ENCODE measurements around the gene NAV2.

Gene NAV2

DNA sequence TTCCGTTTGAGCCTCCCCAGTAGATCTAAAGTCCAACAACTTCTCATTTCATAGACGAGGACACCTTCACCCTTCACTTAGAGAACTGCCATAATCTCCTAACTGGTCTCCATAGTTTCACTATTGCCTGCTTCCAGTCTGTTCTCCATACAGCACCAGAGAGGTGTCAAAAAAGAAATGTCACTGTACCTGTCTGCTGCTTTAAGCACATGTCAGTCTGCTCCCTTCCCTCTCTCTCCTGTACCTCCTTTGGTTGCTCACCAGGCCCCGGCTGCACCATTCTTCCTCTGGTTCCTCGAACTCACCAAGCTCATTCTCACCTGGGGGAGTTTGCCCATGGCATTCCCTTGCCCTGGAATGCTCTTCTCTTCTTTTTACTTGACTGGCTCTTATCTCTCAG lies 75.8 kb downstream of the NAV2 start:
- DNase-seq: no peak

- no peak for DNase-seq
These were observed 76.6 kb downstream of the NAV2 start for GRCh38 chr11:19789245-19789644.

GRCh38 chr11:19789835-19790710 lies 77.4 kb downstream of the NAV2 start:
- DNase-seq: peak; percentile 82

DNA sequence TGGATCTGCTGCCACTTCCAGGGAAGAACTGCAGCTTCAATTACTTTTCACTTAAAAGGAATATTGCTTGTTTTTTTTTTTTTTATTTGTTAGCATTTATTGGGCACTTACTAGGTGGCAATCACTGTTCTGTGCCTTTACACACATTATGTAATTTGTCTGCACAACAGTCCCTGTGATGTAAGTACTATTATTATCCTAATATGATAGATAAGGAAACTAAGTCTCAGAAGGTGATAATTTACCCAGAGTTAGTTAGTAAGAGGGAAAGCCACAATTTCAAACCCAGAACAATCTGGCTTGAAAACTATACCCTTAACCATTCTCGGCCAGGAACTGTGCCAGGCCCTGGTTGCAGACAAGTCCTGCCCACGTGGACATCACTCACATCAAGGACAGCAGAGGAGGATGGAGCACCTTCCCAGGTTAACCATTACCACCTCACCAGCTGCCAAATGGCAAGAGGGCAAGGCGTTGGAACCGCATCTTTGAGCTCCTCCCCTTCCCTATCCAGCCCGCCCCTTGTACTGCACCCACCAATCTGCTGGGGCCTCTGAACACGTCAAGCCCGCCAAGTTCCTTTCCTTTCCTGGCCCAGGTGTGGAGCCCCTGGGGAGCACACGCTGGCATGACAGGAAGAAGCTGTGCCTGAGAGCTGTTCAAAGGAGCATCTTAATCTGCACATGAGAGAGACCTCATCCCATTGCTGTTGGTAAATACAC lies 78.4 kb downstream of the NAV2 start:
- DNase-seq: no peak

DNA sequence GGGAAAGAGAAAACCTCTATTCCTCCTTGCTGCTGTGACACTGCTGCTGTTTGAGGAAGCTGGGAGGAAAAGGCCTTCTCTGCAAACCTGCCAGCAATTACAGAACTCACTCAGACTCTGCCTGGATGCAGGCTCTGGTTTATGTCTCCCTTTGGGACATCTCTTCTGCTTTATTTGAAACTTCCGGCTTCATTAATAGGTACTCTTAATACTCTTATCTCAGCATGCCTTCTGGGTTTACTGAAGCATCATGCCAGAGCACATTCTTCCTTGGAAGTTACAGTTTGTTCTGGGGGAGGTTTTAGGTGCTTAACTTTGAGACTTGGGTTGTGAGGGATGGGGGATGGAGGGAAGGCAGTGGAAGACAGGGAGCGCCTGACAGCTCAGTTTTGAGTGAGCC lies 79.9 kb downstream of the NAV2 start:
- peak; percentile 22 for DNase-seq

- no peak for DNase-seq
These were observed 80.7 kb downstream of the NAV2 start for GRCh38 chr11:19793326-19793725.

DNA sequence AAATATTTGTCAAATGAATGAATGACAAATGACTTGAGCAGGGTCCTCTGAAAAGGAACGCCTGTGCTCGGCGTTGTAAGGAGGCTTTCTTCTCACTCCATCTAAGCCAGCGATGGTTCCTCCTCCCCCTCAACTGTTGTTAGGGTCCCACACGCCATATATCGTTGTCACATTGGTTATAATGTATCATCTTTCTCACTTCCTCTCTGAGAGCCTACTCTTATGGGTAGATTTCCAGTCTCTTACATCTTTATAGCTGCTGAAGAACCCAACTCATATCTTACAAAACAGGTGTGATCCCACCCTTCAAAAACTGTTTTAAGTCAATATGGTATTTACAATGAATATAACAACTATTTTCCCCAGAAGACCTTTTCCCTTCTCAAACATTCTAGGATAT lies 81.5 kb downstream of the NAV2 start:
- DNase-seq: no peak

GRCh38 chr11:19795082-19795481 lies 82.4 kb downstream of the NAV2 start:
- DNase-seq: no peak

DNA sequence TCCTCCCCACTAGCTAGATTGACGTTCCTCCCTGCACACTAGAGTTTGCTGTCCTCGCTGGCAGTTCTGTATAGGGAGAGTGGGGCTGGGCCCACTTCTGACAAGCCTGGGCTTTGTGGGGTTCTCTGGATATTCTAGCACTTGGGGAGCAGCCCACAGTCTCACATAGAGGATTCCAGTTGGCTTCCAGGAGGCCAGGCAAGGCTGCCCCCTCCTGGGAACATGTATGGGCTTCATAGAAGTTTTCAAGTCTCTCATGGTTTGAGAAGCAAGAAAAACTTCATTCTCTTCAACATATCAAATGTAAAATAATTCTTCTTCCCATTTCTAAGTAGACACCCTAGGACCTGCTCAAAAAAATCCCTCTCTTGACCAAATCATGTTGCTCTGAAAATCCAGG lies 87.5 kb downstream of the NAV2 start:
- DNase-seq: no peak

- no peak for DNase-seq
These were observed 88.3 kb downstream of the NAV2 start for GRCh38 chr11:19800714-19801519.

DNA sequence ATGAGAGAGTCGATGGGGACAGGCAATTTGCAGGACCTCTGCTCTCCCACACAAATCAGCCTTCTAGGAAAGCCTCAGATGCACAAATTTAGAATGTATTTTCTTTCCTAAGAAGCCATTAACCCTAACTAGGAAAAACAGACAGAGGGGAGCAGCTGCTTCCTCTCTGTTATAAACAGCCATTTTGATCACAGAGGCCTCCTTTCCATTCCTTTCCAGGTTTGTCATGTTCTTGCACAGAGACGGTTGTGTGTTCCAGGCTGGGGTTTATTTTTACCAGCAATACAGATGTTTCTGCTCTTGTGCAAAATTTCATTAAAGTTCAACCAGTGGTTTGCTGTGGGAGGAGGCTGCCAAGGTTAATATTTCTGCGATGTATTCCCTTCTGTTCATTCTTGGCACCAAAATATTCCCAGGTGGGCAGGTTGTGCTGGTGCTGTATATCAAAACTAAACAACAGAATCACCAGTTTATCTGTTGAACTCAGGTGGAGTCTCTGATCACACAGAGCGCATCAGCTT lies 90.2 kb downstream of the NAV2 start:
- no peak for DNase-seq

DNA sequence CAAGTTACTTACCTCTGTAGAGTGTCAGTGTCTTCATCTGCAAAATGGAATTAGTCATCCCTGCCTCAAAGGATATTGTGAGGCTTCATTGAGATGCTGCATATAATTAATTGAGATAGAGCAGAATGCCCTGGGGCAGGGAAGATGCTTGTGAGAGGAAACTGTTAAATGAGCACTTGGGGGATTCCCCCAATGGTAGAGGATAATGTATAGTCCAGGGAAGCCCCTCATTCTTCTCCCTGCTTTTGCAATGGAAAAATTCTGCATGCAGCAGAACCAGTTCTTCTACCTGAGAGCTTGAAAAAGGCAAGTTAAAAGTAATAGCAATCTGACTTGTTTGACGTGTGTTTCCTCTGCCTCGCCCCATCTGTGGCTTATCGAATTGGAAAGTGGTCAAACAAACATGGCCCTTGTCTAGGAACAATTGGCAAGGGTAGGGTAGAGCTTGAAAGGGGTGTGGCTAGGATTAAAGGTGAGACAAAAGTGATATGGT lies 90.9 kb downstream of the NAV2 start:
- no peak for DNase-seq

DNA sequence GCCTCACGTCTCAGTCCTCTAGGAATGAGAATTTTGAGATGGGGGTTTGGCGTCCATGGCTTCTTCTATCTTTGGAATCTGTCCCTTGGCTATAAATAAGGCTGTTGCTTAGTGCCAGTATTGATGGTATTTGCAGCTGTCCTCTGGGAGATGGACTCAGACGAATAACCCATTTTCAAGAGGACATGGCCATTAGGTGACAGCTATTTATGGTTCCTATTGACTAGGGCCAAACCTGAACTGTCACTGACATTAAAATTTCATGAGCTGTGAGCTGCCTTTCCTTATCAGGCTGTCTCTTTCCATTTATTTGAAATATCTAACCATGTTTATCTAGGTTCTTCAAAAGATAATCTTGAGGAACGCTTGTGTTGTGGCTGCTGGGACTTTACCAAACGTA lies 92.7 kb downstream of the NAV2 start:
- DNase-seq: no peak

- DNase-seq: no peak
These were observed 93.2 kb downstream of the NAV2 start for GRCh38 chr11:19805827-19806226.

DNA sequence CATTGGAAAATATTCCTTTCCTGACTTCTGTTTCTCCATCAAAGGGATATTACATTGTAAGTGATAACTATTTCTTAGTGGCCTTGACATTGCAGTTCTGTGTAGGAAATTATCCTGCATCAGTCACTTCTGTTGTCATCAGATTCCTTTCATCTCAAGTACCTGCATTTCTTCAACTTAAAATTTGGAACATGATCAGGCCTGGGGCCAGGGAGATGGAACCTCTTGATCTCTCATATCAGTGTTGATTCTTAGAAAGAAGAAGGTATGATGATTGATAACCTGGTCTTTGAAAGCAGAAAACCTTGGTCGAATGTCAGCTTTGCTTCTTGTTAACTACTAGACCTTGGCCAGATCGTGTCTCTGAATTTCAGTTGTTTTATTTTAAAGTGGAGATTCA lies 93.6 kb downstream of the NAV2 start:
- DNase-seq: no peak

DNA sequence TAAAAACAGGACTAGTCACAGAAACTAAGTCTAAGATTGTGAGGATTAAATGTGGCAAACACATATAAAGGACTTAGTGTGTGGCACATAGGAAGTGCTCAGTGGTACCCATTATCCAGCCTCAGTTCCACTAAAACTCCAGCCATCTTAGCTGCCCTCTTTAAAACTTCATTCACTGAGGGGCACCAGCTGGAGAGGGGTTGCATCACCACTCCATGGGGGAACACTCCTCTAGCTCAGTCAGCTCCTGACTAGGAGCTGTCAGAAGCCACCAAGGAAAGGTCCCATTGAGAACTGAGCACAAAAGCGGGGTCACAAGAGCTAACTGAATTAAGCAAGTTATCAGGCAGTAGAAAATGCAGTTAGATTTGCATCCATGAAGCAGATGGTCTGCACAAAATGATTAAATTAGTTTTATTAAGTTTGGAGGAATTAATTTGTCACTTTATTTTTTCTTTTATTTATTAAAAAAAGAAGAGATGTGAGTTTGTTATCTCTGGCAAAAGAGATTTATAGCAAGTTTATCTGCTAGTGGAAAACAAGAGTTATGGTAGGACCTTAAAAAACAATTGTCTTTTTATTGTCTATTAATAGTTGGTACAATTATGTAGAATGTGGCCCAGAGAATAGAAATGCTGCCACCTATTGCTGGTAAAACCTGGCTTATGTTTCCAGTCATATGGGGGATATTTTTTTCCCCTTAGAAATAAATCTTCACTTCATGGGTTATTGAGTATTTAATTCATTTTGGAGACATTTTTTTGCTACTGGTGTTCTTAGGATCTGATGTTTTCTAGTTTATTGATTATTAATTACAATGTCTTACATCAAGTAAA lies 95.7 kb downstream of the NAV2 start:
- DNase-seq: no peak

DNA sequence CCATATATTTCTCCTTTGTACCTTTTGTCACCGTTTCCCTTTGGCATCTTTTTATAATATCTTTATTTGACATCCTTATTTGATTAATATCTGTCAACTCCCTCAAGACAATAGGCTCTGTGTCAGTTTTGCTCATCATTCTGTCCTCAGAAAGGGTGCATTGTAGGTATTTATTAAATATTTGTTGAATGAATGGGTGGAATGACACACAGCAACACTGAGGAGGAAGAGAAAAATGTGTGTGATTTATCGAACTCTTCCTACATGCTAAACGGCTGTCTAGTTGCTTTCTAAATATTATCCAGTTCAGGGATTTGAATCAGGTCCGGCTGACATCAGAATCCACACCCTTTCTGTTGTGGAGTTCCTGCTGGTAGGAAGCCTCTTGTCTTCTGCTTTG lies 98.2 kb downstream of the NAV2 start:
- no peak for DNase-seq

DNA sequence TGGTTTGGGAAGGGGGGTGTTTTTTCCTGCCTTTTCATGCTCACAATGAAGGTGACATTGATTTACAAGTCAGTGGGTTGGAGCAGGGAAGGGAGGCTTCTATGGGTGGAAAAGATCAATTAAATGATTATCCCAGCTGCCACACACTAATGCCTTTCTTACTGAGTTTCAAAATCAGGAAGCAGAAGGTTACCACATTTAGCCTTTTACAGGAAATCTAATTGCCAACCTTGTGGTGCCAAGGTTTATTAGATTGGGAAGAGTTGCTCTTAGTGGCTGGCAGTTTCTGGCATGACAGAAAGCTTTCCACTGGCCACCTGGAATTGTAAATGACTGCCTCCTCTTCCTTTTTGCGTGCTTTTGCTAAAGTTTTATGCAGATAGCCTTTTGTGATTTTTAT lies 98.7 kb downstream of the NAV2 start:
- no peak for DNase-seq

- DNase-seq: no peak
These were observed 99.5 kb downstream of the NAV2 start for GRCh38 chr11:19812096-19812495.

DNA sequence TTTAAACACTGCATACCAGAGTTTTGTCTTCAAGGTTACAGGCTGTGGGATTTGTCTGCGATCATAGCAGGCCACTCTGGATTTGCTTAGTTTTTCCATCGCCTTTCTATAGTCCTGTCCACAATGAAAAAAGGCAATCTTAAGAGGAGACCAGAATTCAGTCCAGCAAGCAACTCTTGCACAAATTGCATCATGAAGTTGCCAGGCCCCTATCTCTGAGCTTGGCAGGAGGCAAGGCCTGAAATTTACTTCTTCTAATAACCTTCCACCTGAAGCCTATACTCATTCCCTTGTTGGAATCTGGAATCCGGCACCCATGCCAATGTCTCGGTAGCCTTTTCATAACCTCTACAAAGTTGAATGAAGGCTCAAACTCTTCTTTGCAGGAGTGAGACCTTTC lies 100.1 kb downstream of the NAV2 start:
- no peak for DNase-seq

- no peak for DNase-seq
These were observed 100.7 kb downstream of the NAV2 start for GRCh38 chr11:19813158-19813879.

- no peak for DNase-seq
These were observed 101.8 kb downstream of the NAV2 start for GRCh38 chr11:19814421-19814820.

Measured in fibroblast of upper back skin (primary cell).